Activated CD8-positive, alpha-beta memory T cell treated with anti-CD3 and anti-CD28 coated beads for 1 hour (primary cell): ENCODE measurements around the gene ZNF43.
"Not testable (repeated sequence)": the region's sequence is repeated elsewhere in the genome, so short reads cannot be mapped to it uniquely, and the experiment has no call there.

Source experiments
- DNase-seq, 2 donors: peaks; one replicate each; pipeline ENCODE4 v3.0.0-alpha.2; 2020; ENCODE audit warnings: low read depth in 1 of 2; ENCODE audit errors: extremely low read depth in 1 of 2

The ZNF43 gene

DNA sequence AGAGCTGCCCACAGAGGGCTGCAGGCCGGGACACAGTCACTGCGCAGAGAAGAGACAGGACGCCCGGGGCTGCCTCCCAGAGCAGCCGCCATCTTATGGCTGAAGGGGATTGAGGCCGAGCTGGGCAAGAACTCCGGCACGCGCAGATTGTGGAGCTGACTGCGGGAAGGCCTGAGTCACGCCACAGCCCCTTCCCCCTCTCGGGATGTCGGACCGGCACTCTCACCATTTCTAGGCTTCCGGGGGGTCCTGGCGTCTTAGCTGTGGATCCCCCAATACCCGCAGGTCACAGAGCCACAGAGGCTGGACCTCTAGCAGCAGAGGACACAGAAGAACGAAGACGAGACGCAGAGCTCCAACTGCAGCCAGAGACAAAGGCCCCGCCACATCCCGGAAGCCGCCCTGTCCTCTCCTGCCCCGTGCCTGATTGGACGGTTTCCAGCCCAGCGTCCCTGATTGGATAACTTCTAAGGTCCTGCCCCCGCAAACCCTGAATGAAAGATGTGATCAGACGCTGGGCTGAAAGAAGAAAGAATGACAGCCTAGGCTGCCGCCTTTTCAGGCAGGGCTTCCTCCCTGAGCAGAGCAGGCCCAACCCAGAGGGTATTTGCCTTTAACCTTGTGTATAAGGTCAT lies at the start of gene ZNF43:
Gene ZNF43, minus strand, starts transcription at position 373 of the 635 bp plus-strand sequence. Its CDS starts 144 bp downstream, at position 229.
- DNase-seq = peak; percentile 75 to 83

DNA sequence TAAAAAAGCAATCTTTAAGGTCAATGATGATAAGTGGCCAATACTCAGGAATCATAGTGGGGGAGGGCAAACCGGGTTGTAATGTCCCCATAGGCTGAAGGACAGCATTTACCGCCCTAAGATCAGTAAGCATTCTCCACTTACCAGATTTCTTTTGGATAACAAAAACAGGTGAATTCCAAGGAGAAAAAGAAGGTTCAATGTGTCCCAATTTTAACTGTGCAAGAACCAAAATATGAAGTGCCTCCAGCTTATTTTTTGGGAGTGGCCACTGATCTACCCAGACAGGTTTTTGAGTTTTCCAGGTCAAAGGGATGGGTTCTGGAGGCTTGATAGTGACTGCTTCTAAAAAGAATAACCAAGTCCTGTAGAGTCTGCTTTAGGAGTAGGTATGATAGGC lies 49.5 kb upstream of the ZNF43 start:
- DNase-seq = not testable (repeated sequence)

DNA sequence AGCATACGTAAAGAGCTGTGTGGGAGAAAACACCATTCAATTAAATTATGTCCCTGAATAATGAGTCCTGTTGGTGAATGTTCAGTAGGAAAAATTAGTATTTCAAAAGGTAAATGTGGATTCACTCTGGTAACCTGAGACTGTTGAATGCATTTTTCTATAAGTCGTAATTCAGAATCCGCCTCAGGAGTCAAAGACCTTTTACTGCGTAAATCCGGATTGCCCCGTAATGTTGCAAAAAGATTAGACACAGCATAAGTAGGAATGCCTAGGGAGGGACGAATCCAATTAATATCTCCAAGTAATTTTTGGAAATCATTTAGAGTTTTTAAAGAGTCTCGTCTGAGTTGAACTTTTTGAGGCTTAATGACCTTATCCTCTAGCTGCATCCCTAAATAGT lies 48.8 kb upstream of the ZNF43 start:
- DNase-seq = not testable (repeated sequence)

DNA sequence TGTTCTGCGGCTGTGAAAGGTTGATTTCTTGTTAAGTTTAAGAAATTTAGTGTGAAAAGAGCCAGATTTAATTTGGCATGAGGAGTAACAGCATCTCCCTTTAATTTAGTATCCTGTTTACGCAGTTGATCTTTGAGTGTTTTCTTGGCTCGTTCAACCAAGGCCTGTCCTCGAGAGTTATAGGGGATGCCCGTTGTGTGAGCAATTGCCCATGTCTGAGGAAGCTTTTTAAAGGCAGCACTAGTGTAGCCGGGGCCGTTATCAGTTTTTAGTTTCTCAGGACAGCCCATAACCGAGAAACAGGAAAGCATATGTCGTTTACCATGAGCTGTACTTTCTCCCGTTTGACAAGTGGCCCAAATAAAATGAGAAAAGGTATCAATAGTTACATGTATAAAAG lies 47.5 kb upstream of the ZNF43 start:
- DNase-seq = no peak

DNA sequence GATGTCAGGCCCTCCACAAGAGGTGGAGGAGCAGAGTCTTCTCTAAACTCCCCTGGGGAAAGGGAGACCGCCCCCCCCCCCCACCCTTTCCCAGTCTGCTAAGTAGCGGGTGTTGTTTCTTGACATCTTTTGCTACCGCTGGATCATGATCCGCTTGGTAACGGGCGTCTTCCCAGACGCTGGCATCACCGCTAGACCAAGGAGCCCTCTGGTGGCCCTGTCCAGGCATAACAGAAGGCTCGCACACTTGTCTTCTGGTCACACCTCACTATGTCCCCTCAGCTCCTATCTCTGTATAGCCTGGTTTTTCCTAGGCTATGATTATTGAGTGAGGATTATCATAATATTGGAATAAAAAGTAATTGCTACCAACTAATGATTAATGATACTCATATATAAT lies 44.8 kb upstream of the ZNF43 start:
- DNase-seq = not testable (repeated sequence)

DNA sequence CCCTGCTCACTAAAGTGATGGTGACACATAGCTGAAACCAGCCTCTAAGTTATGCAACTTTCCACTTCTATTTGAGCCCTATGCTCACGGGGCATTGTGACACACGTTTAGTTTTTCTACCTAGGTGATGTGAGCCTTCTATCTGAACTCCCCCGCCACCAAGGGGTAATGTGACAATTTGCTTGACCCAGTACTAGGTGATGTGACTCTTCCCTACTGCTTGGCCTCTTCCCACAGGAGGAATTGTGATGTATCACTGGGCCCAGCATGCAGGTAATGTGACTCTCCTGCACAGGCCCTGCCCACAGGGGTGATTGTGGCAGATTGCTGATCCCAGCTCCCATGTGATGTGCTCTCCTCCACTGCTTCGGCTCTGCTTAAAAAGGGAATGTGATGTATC lies 42.7 kb upstream of the ZNF43 start:
- no peak for DNase-seq

DNA sequence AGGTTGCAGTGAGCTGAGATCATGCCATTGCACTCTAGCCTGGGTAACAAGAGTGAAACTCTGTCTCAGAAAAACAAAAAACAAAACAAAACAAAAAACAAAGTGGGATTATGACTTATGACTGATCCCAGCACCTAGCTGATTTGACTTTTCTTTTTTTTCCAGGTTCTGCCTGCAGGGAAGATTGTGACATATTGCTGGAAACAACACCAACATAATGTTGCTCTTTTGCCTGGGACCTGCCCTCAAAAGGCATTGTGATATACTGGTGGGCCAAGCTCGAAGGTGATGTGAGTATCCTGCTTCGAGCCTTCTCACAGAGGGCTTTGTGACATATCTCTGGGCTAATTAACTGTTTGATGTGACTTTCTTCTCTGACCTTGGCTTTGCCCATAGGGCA lies 42.0 kb upstream of the ZNF43 start:
- no peak for DNase-seq

DNA sequence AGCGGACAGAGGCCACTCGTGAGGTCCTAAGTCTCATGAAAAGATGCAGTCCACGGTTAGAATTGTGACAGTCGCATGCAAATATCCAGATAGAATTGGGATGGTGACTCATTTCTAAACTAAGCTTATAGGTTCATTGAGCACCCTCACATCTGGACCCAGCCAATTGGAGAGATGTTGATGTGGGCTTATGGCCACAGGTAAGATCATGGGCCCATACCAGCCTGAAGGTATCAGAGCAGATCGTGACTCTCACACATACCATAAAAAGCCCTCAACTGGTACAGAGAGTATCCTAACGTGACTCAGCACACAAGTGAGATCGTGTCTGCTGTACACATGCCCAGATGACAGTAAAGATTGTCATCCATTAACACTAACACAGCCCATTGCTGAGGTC lies 40.6 kb upstream of the ZNF43 start:
- DNase-seq = not testable (repeated sequence)

DNA sequence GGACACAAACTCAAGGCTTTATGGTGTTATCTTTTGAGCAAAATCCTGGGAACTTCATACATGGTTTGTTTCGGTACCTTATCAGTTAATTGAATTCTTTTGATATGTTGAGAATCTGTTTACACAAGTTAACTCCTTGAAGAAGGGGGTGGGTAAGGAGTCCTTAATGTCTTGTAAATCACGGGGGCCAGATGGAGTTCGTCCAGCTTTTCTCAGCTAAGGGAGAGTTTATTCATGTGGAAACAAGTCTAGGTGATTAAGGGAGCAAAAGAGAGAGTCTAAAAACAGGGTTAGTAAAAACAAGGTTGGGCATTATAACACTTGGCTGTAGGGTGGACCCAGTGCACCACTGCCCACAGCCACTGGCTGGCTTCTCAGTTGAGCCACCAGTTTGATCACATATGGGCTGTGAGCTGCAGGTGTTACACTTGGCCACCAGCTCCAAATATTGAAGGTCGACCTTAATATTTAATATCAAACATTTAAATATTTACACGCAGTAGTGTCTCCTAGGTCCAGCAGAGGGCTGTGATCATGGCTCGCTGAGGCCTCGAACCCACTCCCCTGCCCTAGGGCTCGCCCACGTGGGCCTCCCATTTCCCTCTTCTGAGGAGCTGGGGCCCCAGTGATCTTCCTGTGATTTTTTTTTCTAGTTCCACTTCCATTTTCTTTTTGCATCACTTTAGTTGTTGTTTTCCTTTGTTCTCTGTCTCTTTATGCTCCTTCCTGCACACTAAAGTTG lies 21.0 kb upstream of the ZNF43 start:
- no peak for DNase-seq

DNA sequence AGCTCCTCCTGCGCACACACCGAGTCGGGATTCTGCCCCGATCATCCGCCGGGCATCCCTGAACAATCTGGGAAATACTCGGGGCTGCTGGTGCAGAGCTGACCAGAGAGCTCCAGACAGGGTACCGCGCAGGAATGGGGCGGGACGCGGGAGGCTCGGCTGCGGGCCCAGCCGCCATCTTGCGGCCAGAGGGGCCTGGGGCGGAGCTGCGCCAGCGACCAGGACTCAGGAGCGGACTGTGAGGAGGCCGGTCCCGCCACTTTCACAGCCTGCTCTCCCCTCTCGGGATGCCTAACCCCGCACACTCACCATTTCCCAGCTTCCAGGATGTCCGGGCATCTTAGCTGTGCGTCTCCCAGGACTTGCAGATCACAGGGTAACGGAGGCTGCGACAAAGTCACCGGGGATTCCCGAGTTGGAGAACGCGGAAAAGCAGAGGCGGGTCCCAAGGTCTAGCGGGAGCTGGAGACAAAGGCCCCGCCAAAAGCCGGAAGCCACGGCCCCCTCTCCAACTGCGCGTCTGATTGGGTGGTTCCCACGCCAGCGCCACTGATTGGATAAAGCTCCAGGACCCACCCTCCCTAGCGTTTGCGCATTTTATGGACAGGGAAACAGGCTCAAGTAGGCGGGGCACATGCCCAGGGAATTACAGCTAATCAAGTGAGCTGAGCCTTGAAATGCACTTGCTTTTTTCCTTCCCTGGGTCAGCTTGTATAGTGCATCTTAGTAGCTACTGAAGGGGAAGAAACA lies 15.8 kb upstream of the ZNF43 start:
- peak; percentile 75 to 85 for DNase-seq

DNA sequence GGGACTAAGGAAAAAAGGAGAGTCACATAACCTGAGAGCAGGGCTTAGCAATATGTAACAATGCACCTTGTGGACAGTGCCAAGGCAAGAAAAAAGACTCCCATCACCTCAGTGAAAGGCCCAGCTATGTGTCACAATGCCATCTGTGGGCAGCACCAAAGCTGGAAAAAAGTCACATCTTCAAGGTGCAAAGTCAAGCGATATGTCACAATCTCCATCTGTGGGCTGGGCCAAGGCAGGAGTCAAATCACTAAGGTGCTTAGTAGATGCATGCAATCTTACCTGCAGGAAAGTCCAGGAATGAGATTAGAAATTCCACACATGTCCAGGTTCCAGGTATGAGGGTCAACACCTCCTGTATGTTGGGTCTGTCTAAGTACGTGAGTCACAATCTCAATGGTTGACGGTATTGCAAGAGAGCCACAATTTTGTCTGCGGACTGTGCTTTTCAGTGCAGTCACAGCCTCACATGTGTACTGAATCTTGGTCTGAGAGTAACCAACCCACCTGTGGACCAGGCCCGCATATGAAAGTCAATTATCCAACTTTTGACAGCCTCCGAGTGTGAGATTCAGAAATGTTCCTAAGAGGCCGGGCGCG lies 14.8 kb upstream of the ZNF43 start:
- no peak for DNase-seq

DNA sequence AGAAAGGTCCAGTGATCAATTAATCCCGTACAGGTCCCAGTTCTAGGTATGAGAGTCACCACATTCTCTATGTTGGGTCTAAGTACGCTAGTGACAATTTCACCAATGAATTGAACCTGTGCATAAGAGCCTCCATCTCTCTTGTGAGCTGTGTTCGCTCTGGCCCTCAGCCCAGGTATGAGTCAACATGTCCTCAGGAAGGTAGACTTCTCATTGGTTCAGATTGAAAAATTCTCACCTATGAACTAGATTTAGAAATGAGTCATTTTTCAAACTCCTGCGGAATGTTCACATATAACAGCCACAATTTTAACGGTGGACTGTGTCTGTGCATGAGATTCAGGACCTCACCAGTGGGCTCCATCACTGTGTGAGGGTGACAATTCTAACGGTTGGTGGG lies 12.7 kb upstream of the ZNF43 start:
- DNase-seq = no peak

DNA sequence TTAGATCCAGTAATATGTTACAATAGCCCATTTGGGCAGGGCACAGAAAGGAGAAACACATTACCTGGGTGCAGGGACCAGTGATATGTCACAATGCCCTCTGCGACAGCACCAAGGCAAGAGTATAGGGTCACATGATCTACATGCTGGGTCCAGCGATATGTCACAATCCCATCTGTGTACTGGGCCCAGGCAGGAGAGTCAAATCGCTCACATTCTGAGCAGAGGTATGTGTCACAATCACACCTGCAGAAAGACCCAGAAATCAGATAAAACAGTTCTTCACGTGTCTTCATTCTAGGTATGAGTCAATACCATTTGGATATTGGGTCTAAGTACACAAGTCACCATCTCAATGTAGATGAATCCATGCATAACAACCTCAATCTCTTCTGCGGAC lies 7.1 kb upstream of the ZNF43 start:
- no peak for DNase-seq

DNA sequence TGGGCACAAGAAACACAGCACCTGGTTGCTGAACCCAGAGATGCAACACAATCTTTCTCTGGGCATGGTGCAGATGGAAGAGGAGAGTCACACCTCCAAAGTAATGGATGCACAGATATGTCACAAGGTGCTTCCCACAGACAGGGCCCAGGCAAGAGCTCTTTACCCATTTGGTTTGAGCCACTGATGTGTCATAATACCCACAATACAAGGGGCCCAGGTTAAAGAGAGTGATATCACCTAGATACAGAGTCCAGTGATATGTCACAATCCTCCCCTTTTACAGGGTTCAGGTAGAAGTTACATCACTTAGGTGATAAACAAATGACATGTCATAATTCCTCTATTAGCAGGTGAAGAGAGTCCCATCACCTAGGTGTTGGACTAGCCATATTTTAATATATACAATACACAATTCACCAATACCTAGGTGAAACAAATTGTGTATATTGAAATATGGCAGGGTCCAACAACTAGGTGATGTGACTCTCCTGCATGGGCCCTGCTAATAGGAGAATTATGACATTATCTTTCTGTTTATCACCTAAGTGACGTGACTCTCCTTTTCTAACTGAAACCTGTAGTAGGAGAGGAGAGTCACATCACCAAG lies 5.6 kb upstream of the ZNF43 start:
- no peak for DNase-seq

DNA sequence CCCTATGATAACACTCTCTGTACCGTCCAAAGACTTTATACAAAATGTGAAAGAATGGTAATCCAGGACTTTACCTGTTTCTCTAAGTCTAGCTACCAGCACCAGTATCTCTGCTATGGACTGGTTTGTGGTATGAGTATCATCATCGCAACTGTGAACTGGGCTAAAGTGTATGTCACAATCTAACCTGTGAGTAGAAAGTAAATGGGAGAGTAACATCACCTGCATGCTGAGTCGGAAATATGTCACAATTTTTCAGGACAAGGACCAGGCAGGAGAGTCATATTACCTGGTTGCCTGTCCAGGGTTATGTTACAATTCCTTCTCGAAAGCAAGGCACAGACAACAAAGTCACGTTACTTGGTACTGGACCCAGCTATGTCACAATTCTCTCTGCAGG lies 5.1 kb upstream of the ZNF43 start:
- no peak for DNase-seq

DNA sequence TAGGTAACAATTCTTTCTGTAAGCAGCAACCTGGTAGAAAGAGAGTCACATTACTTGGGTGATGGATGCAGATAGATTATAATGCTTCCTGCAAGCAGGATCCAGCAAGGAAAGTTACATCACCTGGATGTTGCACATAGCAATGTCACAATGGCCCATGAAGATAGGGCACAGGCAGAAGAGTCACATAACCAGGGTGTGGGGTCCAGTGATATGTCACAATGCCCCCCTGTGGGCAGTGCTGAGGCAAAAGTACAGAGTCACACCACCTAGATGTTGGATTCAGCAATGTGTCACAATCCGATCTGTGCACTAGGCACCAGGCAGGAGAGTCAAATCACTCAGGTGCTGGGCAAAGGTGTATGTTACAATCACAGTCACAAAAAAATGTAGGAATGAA lies 4.0 kb upstream of the ZNF43 start:
- DNase-seq = no peak

DNA sequence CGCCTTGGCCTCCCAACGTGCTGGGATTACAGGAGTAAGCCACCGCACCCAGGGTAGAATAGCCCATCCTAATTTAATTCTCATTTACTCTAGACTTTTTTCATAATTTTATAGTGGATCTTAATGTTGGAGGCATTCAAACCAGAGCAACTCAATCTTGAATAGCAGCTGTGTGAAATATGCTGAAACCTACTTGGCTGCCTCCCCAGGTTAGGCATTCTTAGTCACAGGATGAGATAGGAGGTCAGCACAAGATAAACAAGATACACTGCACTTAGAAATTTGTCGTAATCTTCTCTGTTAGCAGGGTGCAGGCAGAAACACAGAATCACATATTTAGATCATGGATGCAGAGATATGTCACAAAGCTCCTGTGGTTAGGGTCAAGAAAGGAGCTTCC lies 2.7 kb upstream of the ZNF43 start:
- no peak for DNase-seq

DNA sequence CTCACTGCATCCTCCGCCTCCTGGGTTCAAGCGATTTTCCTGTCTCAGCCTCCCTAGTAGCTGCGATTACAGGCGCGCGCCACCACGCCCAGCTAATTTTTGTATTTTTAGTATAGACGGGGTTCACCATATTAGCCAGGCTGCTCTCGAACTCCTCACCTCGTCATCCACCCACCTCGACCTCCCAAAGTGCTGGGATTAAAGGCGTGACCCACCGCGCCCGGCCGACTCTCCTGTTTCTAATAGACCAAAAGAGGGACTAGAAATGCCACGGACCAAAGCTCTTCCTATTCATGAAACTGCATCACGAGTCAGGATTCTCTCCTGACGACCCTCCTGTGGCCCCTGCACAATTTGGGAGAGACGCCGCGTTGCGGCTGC lies 563 bp downstream of the ZNF43 start:
- DNase-seq = no peak

DNA sequence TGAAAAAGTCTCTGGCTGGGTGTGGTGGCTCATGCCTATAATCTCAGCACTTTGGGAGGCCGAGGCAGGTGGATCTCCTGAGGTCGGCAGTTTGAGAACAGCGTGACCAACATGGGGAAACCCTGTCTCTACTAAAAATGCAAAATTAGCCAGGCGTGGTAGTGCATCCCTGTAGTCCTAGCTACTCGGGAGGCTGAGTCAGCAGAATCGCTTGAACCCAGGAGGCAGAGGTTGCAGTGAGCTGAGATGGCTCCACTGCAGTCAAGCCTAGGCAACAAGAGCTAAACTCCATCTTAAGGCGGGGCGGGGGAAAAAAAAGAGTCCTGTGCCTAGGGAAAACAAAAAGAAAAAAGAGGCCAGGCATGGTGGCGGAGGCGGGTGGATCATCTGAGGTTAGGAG lies 2.2 kb downstream of the ZNF43 start:
- no peak for DNase-seq

DNA sequence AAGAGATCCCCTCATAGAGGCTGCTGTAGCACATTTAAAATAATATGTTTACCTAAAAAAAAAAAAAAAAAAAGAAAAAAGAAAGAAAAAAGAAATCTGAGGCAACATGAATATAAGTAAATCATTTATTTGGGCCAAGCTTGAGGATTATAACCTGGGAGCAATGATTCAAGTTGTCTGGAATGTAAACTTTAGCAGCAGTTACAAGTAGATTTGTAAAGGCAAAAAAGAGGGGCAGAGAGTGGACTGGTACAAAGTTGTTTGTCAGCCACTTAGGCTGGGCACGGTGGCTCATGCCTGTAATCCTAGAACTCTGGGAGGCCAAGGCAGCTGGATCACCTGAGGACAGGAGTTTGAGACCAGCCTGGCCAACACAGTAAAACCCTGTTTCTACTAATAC lies 11.3 kb downstream of the ZNF43 start:
- DNase-seq = no peak

DNA sequence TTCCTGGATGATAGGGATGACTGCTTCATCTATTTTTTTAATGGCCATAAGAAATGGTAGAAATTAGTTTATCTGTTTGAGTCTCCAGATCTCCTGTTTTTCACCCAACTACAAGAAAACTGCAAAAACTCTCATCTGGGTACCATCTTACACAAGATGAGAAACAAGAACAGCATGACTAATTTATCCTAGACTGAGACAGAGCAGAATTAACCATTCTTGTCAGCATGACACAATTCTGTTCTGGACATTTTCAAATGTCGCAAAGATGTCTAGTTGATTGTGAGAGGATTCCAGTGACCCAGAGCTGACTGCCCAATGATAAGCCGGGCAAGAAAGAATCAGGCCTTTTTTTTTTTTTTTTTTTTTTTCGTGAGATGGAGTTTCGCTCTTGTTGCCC lies 12.8 kb downstream of the ZNF43 start:
- DNase-seq = no peak
